Measurements from ENCODE around the gene RTL10. TPM values are rescaled to one million over a fixed set of nuclear protein-coding genes. Genes with fewer than 3 reads are reported as not detected.

The RTL10 gene
- polyA plus RNA-seq, 2 of the 4 experiments (the other 2 are of a cell fraction): 4.4 to 5.1 TPM

- Histone ChIP-seq H3K4me1 (peaks cover 28% of the 10 kb centered on the region), H3K4me3 (no peak overlapping the region), H3K27ac (peak overlapping the region in 1 of 2 experiments; percentile 14; a peak in 1 of 6 replicates), H3K9me3 (no peaks in the 10 kb centered on the region), H3K4me2 (no peak overlapping the region)
- CTCF ChIA-PET: interaction anchor here (0.7 to 1.1 kb wide), 2 partner anchors 60 to 94 kb away, joined by 3 to 4 read pairs; no protein-coding TSS in a partner anchor
- TF ChIP-seq ZNF302 (CRISPR knock-in tag; IDR thresholded peaks at IDR 0.05): no peak
- TF ChIP-seq ZFP36 (IDR thresholded peaks at IDR 0.05; ENCODE audit: borderline replicate concordance, partially characterized antibody): peak; percentile 19
- FAIRE-seq (no peak), DNase-seq (ENCODE audit: low read depth in 1 of 2, low spot score in 1 of 2) (no peak), ATAC-seq (no peak)
- POLR2A ChIA-PET: no interaction called here
- WGBS (ENCODE audit: missing lambda C conversion rate): 93% methylated on average over 8 of the region's 9 CpGs
Measured at GRCh38 chr22:19849835-19850762, 4.6 kb downstream of the RTL10 start.

DNA sequence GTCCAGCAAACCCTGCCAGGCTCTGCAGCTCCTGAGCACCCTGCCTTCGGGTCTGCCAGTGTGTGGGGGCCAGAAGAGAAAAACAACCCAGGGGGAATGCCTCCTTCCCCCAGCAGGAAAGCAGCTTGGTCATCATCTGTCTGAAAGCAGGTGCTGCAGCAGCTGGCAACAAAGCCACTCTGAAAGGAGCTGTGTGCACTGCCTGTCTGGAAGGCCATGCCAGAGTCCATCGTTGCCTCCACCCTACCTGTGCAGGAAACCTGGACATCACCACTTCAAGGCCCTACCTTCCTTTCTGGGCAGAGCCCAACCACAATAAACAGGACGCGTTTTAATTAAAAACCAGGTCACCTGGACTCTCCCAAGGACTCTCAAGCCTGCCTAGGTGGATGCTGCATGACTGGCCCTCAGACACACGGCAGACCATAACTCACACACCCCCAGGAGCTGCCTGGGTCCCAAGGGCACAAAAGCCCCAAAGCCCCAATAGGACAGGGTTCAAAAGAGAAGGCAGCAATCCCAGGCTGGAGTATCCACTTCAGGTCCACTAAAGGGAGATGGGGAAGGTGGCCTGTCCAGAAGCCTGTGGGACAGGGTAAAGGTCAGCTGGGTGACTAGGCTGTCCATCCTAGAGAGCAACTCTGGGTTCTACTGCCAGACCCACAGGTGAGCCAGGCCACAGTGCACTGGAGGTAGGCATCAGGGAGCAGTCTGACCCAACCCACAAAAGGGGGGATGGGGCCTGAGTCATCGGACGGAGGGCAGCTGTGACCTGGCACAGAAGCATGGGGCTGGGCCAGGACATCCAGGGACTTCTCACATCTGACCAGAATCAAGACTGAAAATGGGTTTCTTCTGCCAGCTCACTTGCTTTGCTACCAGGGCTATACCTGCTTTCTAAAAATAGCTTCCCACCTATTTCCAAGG, 6.1 kb downstream of the RTL10 start:
- TF ChIP-seq EHF (CRISPR knock-in tag; IDR thresholded peaks at IDR 0.05) (no peak), KDM1A (IDR thresholded peaks at IDR 0.05; ENCODE audit: low read depth) (no peak), HOXB13 (CRISPR knock-in tag; IDR thresholded peaks at IDR 0.05; ENCODE audit: low read depth) (no peak), HDAC2 (IDR thresholded peaks at IDR 0.05) (no peak), FOSL2 (IDR thresholded peaks at IDR 0.05) (no peak), FOSL2 (CRISPR knock-in tag; IDR thresholded peaks at IDR 0.05) (peak; percentile 40; the same call in 1 of the 2 replicates)
- TF ChIP-seq, protein P1, sequence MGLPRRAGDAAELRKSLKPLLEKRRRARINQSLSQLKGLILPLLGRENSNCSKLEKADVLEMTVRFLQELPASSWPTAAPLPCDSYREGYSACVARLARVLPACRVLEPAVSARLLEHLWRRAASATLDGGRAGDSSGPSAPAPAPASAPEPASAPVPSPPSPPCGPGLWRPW (IDR thresholded peaks at IDR 0.05): no peak
- Histone ChIP-seq H3K27ac (peak overlapping the region; percentile 1 to 32; a peak in 3 of 6 replicates), H3K9me3 (no peaks in the 10 kb centered on the region), H3K4me2 (peak overlapping the region; percentile 44; the same call in 2 of the 3 replicates), H3K4me1 (peaks cover 27% of the 10 kb centered on the region), H3K4me3 (no peak overlapping the region)
- DNase-seq (ENCODE audit: low read depth in 1 of 2, low spot score in 1 of 2): peak; percentile 20 to 21
- POLR2A ChIA-PET: no interaction called here
- no peak for FAIRE-seq
- WGBS (ENCODE audit: missing lambda C conversion rate): 68% methylated on average over 7 of the region's 7 CpGs
- CTCF ChIA-PET: interaction anchor here (0.7 to 1.1 kb wide), 3 partner anchors 17 to 118 kb away, joined by 4 to 5 read pairs (median 4); no protein-coding TSS in a partner anchor
- peak; percentile 36 to 39; a peak in 4 of 6 replicates for ATAC-seq

DNA sequence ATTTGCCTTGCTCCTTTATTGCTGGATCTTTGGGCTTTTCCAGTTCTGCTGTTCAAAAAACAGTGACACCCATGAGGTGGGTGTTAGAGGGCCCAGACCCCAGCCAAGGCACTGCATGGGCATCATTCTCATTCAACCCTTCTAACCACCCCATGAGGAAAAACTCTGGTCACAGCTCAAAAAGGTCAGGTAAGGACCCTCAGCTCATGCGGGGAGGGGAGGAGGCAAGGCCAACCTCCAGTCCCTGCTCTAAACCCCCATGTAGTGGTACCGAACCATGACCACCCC, 7.4 kb downstream of the RTL10 start:
- H3K4me1 ChIP-seq: peaks cover 15% of the 10 kb centered on the region
- no peak for ATAC-seq
- DNase-seq (ENCODE audit: low read depth in 1 of 2, low spot score in 1 of 2): no peak
- H3K9me3 ChIP-seq: no peaks in the 10 kb centered on the region
- H3K4me3 ChIP-seq: no peak overlapping the region
- no peak overlapping the region for H3K4me2 ChIP-seq
- ChIA-PET POLR2A (no interaction called here), CTCF (interaction anchor here (0.8 to 1.9 kb wide), 2 partner anchors 27 to 117 kb away, joined by 3 to 5 read pairs; no protein-coding TSS in a partner anchor)
- WGBS (ENCODE audit: missing lambda C conversion rate): 88% methylated on average over 2 of the region's 2 CpGs
- no peak overlapping the region for H3K27ac ChIP-seq
- TF ChIP-seq RFX5 (IDR thresholded peaks at IDR 0.05) (no peak), RCOR1 (IDR thresholded peaks at IDR 0.05; ENCODE audit: low read depth, low read length) (no peak), HOXB13 (CRISPR knock-in tag; IDR thresholded peaks at IDR 0.05; ENCODE audit: low read depth) (no peak), EHF (CRISPR knock-in tag; IDR thresholded peaks at IDR 0.05) (no peak), CHD4 (IDR thresholded peaks at IDR 0.05; ENCODE audit: borderline replicate concordance) (no peak), HEYL (CRISPR knock-in tag; IDR thresholded peaks at IDR 0.05) (no peak), EP300 (IDR thresholded peaks at IDR 0.05) (no peak)
- no peak for FAIRE-seq

- Histone ChIP-seq H3K9me3 (no peaks in the 10 kb centered on the region), H3K4me3 (no peak overlapping the region), H3K4me2 (no peak overlapping the region), H3K4me1 (peaks cover 15% of the 10 kb centered on the region), H3K27ac (no peak overlapping the region)
- POLR2A ChIA-PET: no interaction called here
- FAIRE-seq: no peak
- ATAC-seq: no peak
- no peak for TF ChIP-seq ZFP36 (IDR thresholded peaks at IDR 0.05; ENCODE audit: borderline replicate concordance, partially characterized antibody)
- no peak for TF ChIP-seq HEYL (CRISPR knock-in tag; IDR thresholded peaks at IDR 0.05)
- TF ChIP-seq, protein P2, sequence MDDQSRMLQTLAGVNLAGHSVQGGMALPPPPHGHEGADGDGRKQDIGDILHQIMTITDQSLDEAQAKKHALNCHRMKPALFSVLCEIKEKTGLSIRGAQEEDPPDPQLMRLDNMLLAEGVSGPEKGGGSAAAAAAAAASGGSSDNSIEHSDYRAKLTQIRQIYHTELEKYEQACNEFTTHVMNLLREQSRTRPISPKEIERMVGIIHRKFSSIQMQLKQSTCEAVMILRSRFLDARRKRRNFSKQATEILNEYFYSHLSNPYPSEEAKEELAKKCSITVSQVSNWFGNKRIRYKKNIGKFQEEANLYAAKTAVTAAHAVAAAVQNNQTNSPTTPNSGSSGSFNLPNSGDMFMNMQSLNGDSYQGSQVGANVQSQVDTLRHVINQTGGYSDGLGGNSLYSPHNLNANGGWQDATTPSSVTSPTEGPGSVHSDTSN (IDR thresholded peaks at IDR 0.05): no peak
- 94% methylated on average over 8 of the region's 9 CpGs for WGBS (ENCODE audit: missing lambda C conversion rate)
- CTCF ChIA-PET: interaction anchor here (0.8 to 1.9 kb wide), 2 partner anchors 27 to 117 kb away, joined by 3 to 5 read pairs; no protein-coding TSS in a partner anchor
- no peak for DNase-seq (ENCODE audit: low read depth in 1 of 2, low spot score in 1 of 2)
Measured at GRCh38 chr22:19846620-19847344, 7.9 kb downstream of the RTL10 start.
